ENCODE results near the gene BBS1. TPM values are rescaled to one million over a fixed set of nuclear protein-coding genes. Genes with fewer than 3 reads are reported as not detected.

Gene BBS1
- total RNA-seq, 1 experiment from 2014 or later, result 56.1 TPM

GRCh38 chr11:66549696-66550095 is 39.3 kb downstream of the BBS1 start:
- H3K9me3 ChIP-seq (ENCODE audit: insufficient read depth, low read depth), result no peaks in the 10 kb centered on the region
- no peaks in the 10 kb centered on the region for H3K36me3 ChIP-seq (ENCODE audit: low read depth)
- no peak overlapping the region for H3K4me2 ChIP-seq
- H4K20me1 ChIP-seq (ENCODE audit: insufficient read depth), result no peaks in the 10 kb centered on the region
- H3K27me3 ChIP-seq (ENCODE audit: insufficient read depth, low read depth), result peaks cover 33% of the 10 kb centered on the region
- H3K79me2 ChIP-seq (ENCODE audit: low read depth), result no peaks in the 10 kb centered on the region
- no TSS peak for BruUV-seq (replicated peaks)
- no peaks in the 10 kb centered on the region for H3K9me2 ChIP-seq (ENCODE audit: insufficient read depth)
- no peak overlapping the region for H3K4me3 ChIP-seq
- H3K27ac ChIP-seq, result no peak overlapping the region
- peaks cover 11% of the 10 kb centered on the region for H3K4me1 ChIP-seq (replicated peaks; ENCODE audit: insufficient read depth)
- TF ChIP-seq EZH2 (IDR thresholded peaks at IDR 0.05; ENCODE audit: low read depth) (no peak), CTCF (conservative IDR thresholded peaks at IDR 0.05) (no peak)
- ChIA-PET POLR2A (ENCODE audit: unreplicated experiment) (no interaction called here), CTCF (no interaction called here)
- DNase-seq, result no peak
- peaks cover 14% of the 10 kb centered on the region; the same call in 1 of the 2 replicates for H3F3A ChIP-seq (ENCODE audit: insufficient read depth, low read depth)
- intact Hi-C loops (cut with micrococcal nuclease; ENCODE audit: unreplicated experiment), result no loop called here
- H2AFZ ChIP-seq, result no peak overlapping the region

GRCh38 chr11:66550887-66551286 is 40.5 kb downstream of the BBS1 start:
- ChIA-PET POLR2A (ENCODE audit: unreplicated experiment) (no interaction called here), CTCF (no interaction called here)
- Histone ChIP-seq H3K27me3 (ENCODE audit: insufficient read depth, low read depth) (peaks cover 33% of the 10 kb centered on the region), H3K9me3 (ENCODE audit: insufficient read depth, low read depth) (no peaks in the 10 kb centered on the region), H3K36me3 (ENCODE audit: low read depth) (no peaks in the 10 kb centered on the region), H3K4me2 (no peak overlapping the region), H3K27ac (no peak overlapping the region), H3F3A (ENCODE audit: insufficient read depth, low read depth) (peaks cover 14% of the 10 kb centered on the region; the same call in 1 of the 2 replicates), H3K4me1 (replicated peaks; ENCODE audit: insufficient read depth) (peaks cover 5% of the 10 kb centered on the region; the same call in 1 of the 2 replicates), H3K9me2 (ENCODE audit: insufficient read depth) (no peaks in the 10 kb centered on the region), H4K20me1 (ENCODE audit: insufficient read depth) (no peaks in the 10 kb centered on the region), H3K79me2 (ENCODE audit: low read depth) (no peaks in the 10 kb centered on the region), H3K4me3 (no peak overlapping the region), H2AFZ (no peak overlapping the region)
- intact Hi-C loops (cut with micrococcal nuclease; ENCODE audit: unreplicated experiment), result no loop called here
- BruUV-seq (replicated peaks), result no TSS peak
- TF ChIP-seq EZH2 (IDR thresholded peaks at IDR 0.05; ENCODE audit: low read depth) (no peak), CTCF (conservative IDR thresholded peaks at IDR 0.05) (no peak)
- no peak for DNase-seq

GRCh38 chr11:66554602-66555001 is 44.2 kb downstream of the BBS1 start:
- ChIA-PET CTCF (no interaction called here), POLR2A (ENCODE audit: unreplicated experiment) (interaction anchor here (0.6 kb wide), 1 partner anchor 12 kb away, joined by 9 read pairs; no protein-coding TSS in a partner anchor)
- H4K20me1 ChIP-seq (ENCODE audit: insufficient read depth), result no peaks in the 10 kb centered on the region; the same call in 1 of the 2 replicates
- H3K4me1 ChIP-seq (replicated peaks; ENCODE audit: insufficient read depth), result no peaks in the 10 kb centered on the region
- no TSS peak for BruUV-seq (replicated peaks)
- H3K9me3 ChIP-seq (ENCODE audit: insufficient read depth, low read depth), result no peaks in the 10 kb centered on the region
- no peaks in the 10 kb centered on the region; the same call in 1 of the 2 replicates for H3F3A ChIP-seq (ENCODE audit: insufficient read depth, low read depth)
- DNase-seq, result no peak
- H3K4me2 ChIP-seq, result no peak overlapping the region
- H3K4me3 ChIP-seq, result no peak overlapping the region
- H2AFZ ChIP-seq, result no peak overlapping the region
- H3K36me3 ChIP-seq (ENCODE audit: low read depth), result no peaks in the 10 kb centered on the region
- H3K79me2 ChIP-seq (ENCODE audit: low read depth), result no peaks in the 10 kb centered on the region
- no peak for TF ChIP-seq EZH2 (IDR thresholded peaks at IDR 0.05; ENCODE audit: low read depth)
- TF ChIP-seq CTCF (conservative IDR thresholded peaks at IDR 0.05), result no peak
- H3K27ac ChIP-seq, result no peak overlapping the region
- intact Hi-C loops (cut with micrococcal nuclease; ENCODE audit: unreplicated experiment), result no loop called here
- H3K27me3 ChIP-seq (ENCODE audit: insufficient read depth, low read depth), result peaks cover 7% of the 10 kb centered on the region; the same call in 1 of the 2 replicates
- no peaks in the 10 kb centered on the region for H3K9me2 ChIP-seq (ENCODE audit: insufficient read depth)

Data from PC-9 (cell line).